CD14-positive monocyte (primary cell): ENCODE data around the gene CDC45. TPM values are rescaled to one million over a fixed set of nuclear protein-coding genes. Genes with fewer than 3 reads are reported as not detected.
A peak's percentile ranks its signal among the peaks of the same experiment; 100 is the strongest.

Experiments used
- DNase-seq, 3 donors: peaks; one replicate each; pipeline ENCODE4 v3.0.0-alpha.2; 2011 to 2022
- H2AFZ ChIP-seq: 2 replicates; pipeline ENCODE4 v1.6.0; 2012; ENCODE audit warnings: mild to moderate bottlenecking, low read depth, low read length, inconsistent platforms; ENCODE audit not compliant: insufficient read depth, poor library complexity, severe bottlenecking
- H3K27ac ChIP-seq, 2 donors: 1 replicate in 1 of 2; 2 replicates in 1 of 2; pipeline ENCODE4 v1.5.1; 2012 to 2013; ENCODE audit warnings: low read length in 2 of 2, control low read depth in 1 of 2, inconsistent platforms in 1 of 2, low read depth in 1 of 2, mild to moderate bottlenecking in 1 of 2
- H3K27me3 ChIP-seq, 2 donors: one replicate each; pipeline versions ENCODE4 v1.6.0 to v1.6.1; 2011 to 2013; ENCODE audit warnings: low read length in 2 of 2; ENCODE audit not compliant: control insufficient read depth in 2 of 2, insufficient read depth in 2 of 2
- H3K36me3 ChIP-seq, 2 donors: replicated peaks in 1 of 2; 1 replicate in 1 of 2; 2 replicates in 1 of 2; pipeline versions ENCODE4 v1.5.1 to v1.6.1; 2012 to 2013; ENCODE audit warnings: low read length in 2 of 2, control low read depth in 1 of 2, inconsistent platforms in 1 of 2, mild to moderate bottlenecking in 1 of 2; ENCODE audit not compliant: insufficient read depth in 2 of 2, control insufficient read depth in 1 of 2
- H3K4me1 ChIP-seq, 2 donors: 1 replicate in 1 of 2; 2 replicates in 1 of 2; pipeline versions ENCODE4 v1.5.1 to v1.6.1; 2012 to 2013; ENCODE audit warnings: low read length in 2 of 2, control low read depth in 1 of 2, inconsistent platforms in 1 of 2, mild to moderate bottlenecking in 1 of 2, moderate library complexity in 1 of 2; ENCODE audit not compliant: insufficient read depth in 2 of 2, control insufficient read depth in 1 of 2
- H3K4me2 ChIP-seq: replicated peaks from 2 replicates; pipeline ENCODE3; 2012; ENCODE audit warnings: low read length, moderate library complexity, mild to moderate bottlenecking; ENCODE audit not compliant: poor library complexity, severe bottlenecking; ENCODE audit errors: extremely low read depth
- H3K4me3 ChIP-seq, 3 experiments: fragments of 200-600 bp in 1 of 3; sonication (generic) in 1 of 3; replicated peaks in 1 of 3; 1 replicate in 2 of 3; 2 replicates in 1 of 3; pipeline ENCODE4 v1.5.1; 2011 to 2013; ENCODE audit warnings: low read length in 3 of 3, mild to moderate bottlenecking in 3 of 3, control low read depth in 2 of 3, low read depth in 2 of 3, inconsistent platforms in 1 of 3, moderate library complexity in 1 of 3
- H3K79me2 ChIP-seq: 2 replicates; pipeline ENCODE4 v1.6.0; 2012; ENCODE audit warnings: mild to moderate bottlenecking, control low read depth, inconsistent platforms, low read length, moderate library complexity; ENCODE audit not compliant: insufficient read depth
- H3K9ac ChIP-seq: 2 replicates; pipeline ENCODE4 v1.6.0; 2017; ENCODE audit warnings: low read length, mild to moderate bottlenecking; ENCODE audit not compliant: insufficient read depth, poor library complexity, severe bottlenecking
- H3K9me3 ChIP-seq, 2 donors: replicated peaks in 1 of 2; 1 replicate in 1 of 2; 2 replicates in 1 of 2; pipeline versions ENCODE4 v1.5.1 to v1.6.1; 2012 to 2013; ENCODE audit warnings: low read length in 2 of 2, control low read depth in 1 of 2; ENCODE audit not compliant: control insufficient read depth in 1 of 2, insufficient read depth in 1 of 2
- H4K20me1 ChIP-seq: 2 replicates; pipeline ENCODE4 v1.6.0; 2012; ENCODE audit warnings: mild to moderate bottlenecking, low read length, control low read depth, moderate library complexity; ENCODE audit not compliant: insufficient read depth
- H3K27ac Mint-ChIP-seq, 7 donors: one replicate each; pipeline ENCODE4 v1.8.0; 2020; ENCODE audit warnings: mild to moderate bottlenecking in 7 of 7, mixed read lengths in 7 of 7, moderate library complexity in 6 of 7, inconsistent platforms in 2 of 7
- H3K27me3 Mint-ChIP-seq, 3 donors: one replicate each; pipeline ENCODE4 v1.8.0; 2021 to 2022; ENCODE audit warnings: low read depth in 3 of 3, mild to moderate bottlenecking in 3 of 3, mixed read lengths in 3 of 3, moderate library complexity in 3 of 3, inconsistent platforms in 1 of 3
- H3K36me3 Mint-ChIP-seq, 2 donors: one replicate each; pipeline ENCODE4 v1.8.0; 2020; ENCODE audit warnings: mixed read lengths in 2 of 2, inconsistent platforms in 1 of 2, mild to moderate bottlenecking in 1 of 2
- H3K4me1 Mint-ChIP-seq: one replicate; pipeline ENCODE4 v1.8.0; 2020; ENCODE audit warnings: mild to moderate bottlenecking, mixed read lengths
- H3K4me3 Mint-ChIP-seq, 2 donors: one replicate each; pipeline ENCODE4 v1.8.0; 2020; ENCODE audit warnings: mild to moderate bottlenecking in 2 of 2, mixed read lengths in 2 of 2, moderate library complexity in 1 of 2
- H3K9me3 Mint-ChIP-seq, 7 donors: one replicate each; pipeline ENCODE4 v1.8.0; 2020 to 2022; ENCODE audit warnings: mixed read lengths in 7 of 7, mild to moderate bottlenecking in 6 of 7, moderate library complexity in 6 of 7, inconsistent platforms in 2 of 7
- WGBS: methylation state at CpG from one replicate; pipeline ENCODE4 v1.1.5; 2013; ENCODE audit warnings: missing lambda C conversion rate; ENCODE audit not compliant: insufficient coverage; 5-methylcytosine and 5-hydroxymethylcytosine counted together
- intact Hi-C, 2 donors: fragments of 100-400 bp; cut with micrococcal nuclease; formaldehyde crosslinking; loops; one replicate each; pipeline versions ENCODE4 v1.15.0 to v1.15.1; 2023
- polyA plus RNA-seq, 3 donors: library from polyadenylated mRNA; depleted of rRNA in 1 of 3; unstranded in 2 of 3; stranded (reverse) in 1 of 3; fragments of 300-500 nt in 2 of 3; fragments of >200 nt in 1 of 3; fragmentation: Illumina TruSeq in 2 of 3; gene quantifications; 1 replicate in 2 of 3; 2 replicates in 1 of 3; pipeline ENCODE4 v1.2.3, GENCODE V29; 2012 to 2021
- TF ChIP-seq, protein P1 (sequence below): fragments of 200-600 bp; IDR thresholded peaks from one replicate; pipeline ENCODE4 v1.8.0; 2022; ENCODE audit warnings: antibody characterized with exemption, mild to moderate bottlenecking

The CDC45 gene
- polyA plus RNA-seq, 3 donors, result 0.04 TPM; not detected in 2

DNA sequence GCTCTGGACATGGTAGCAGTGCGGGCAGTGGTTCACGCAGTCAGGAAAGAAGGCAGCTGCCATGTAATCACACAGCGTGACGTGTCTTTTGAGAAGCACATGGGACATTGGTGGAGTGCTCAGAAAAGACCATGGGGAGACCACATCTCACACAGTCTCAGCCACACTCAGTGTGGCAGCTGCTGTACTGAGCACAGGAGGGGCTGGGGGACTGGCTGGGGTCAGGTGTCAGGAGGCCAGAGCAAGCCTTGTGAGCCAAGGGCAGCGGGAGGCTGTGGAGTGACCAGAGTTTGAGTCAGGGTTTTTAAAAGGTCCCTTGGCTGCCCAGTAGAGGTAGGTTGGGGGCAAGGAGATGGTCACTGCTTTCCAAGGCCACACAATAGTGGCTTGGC, 26.0 kb downstream of the CDC45 start:
- intact Hi-C loops, result no loop called here
- Histone ChIP-seq H3K27ac (no peak overlapping the region), H2AFZ (no peak overlapping the region), H3K27me3 (no peaks in the 10 kb centered on the region), H3K4me3 (no peak overlapping the region), H3K79me2 (no peaks in the 10 kb centered on the region), H3K9me3 (no peaks in the 10 kb centered on the region), H3K4me2 (no peak overlapping the region), H3K9ac (no peak overlapping the region), H3K36me3 (peaks cover 4 to 37% of the 10 kb centered on the region in 2 donors), H3K4me1 (no peaks in the 10 kb centered on the region), H4K20me1 (no peaks in the 10 kb centered on the region)
- 56% methylated on average over 5 of the region's 5 CpGs for WGBS
- TF ChIP-seq, protein P1, sequence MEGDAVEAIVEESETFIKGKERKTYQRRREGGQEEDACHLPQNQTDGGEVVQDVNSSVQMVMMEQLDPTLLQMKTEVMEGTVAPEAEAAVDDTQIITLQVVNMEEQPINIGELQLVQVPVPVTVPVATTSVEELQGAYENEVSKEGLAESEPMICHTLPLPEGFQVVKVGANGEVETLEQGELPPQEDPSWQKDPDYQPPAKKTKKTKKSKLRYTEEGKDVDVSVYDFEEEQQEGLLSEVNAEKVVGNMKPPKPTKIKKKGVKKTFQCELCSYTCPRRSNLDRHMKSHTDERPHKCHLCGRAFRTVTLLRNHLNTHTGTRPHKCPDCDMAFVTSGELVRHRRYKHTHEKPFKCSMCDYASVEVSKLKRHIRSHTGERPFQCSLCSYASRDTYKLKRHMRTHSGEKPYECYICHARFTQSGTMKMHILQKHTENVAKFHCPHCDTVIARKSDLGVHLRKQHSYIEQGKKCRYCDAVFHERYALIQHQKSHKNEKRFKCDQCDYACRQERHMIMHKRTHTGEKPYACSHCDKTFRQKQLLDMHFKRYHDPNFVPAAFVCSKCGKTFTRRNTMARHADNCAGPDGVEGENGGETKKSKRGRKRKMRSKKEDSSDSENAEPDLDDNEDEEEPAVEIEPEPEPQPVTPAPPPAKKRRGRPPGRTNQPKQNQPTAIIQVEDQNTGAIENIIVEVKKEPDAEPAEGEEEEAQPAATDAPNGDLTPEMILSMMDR, result no peak
- no peaks in the 10 kb centered on the region for H3K27me3 Mint-ChIP-seq
- H3K4me3 Mint-ChIP-seq, result no peak overlapping the region
- no peak for DNase-seq
- H3K36me3 Mint-ChIP-seq, result peaks cover 29 to 42% of the 10 kb centered on the region in 2 donors
- H3K9me3 Mint-ChIP-seq, result no peaks in the 10 kb centered on the region
- no peaks in the 10 kb centered on the region for H3K4me1 Mint-ChIP-seq
- no peak overlapping the region for H3K27ac Mint-ChIP-seq

DNA sequence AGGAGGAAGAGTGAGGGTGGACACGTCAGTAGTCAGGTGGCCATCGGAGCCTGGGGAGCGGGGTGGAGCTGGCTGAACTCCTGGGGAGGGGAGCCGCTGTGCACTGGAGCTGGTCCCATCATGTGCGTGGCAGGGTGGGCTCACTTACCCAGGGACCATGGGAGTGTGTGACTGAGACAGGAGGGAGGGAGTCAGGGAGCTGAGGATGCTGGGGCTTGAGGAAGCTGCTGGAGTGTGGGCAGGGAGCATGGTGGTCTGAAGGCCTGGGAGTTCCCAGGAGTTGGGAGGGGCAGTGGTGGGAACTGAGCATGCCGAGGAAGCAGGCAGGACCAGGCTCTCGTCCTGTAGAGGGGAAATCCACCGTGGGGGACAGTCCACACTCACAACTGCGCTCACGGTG, 26.5 kb downstream of the CDC45 start:
- no peak overlapping the region for H3K4me2 ChIP-seq
- no peak for DNase-seq
- intact Hi-C loops, result no loop called here
- H3K4me3 Mint-ChIP-seq, result no peak overlapping the region
- peak overlapping the region in 1 of 7 donors; percentile 10 for H3K27ac Mint-ChIP-seq
- H3K27me3 ChIP-seq, result no peaks in the 10 kb centered on the region
- H3K27me3 Mint-ChIP-seq, result no peaks in the 10 kb centered on the region
- 78% methylated on average over 5 of the region's 10 CpGs for WGBS
- no peaks in the 10 kb centered on the region for H3K4me1 Mint-ChIP-seq
- no peaks in the 10 kb centered on the region for H3K9me3 ChIP-seq
- H3K9me3 Mint-ChIP-seq, result no peaks in the 10 kb centered on the region
- H3K27ac ChIP-seq, result no peak overlapping the region
- H3K4me1 ChIP-seq, result no peaks in the 10 kb centered on the region
- no peaks in the 10 kb centered on the region for H3K79me2 ChIP-seq
- no peak overlapping the region for H2AFZ ChIP-seq
- no peaks in the 10 kb centered on the region for H4K20me1 ChIP-seq
- TF ChIP-seq, protein P1, result no peak
- H3K4me3 ChIP-seq, result no peak overlapping the region
- H3K36me3 Mint-ChIP-seq, result peaks cover 31 to 45% of the 10 kb centered on the region in 2 donors
- no peak overlapping the region for H3K9ac ChIP-seq
- peaks cover 4 to 38% of the 10 kb centered on the region in 2 donors for H3K36me3 ChIP-seq
